NCI-H748 (cell line): ENCODE measurements around the gene INTS4.
"Not testable (repeated sequence)": the region's sequence is repeated elsewhere in the genome, so short reads cannot be mapped to it uniquely, and the experiment has no call there.

Experiments used
- DNase-seq: peaks from one replicate; lab custom pipeline; 2025; ENCODE audit not compliant: unreplicated experiment; lab: John Stamatoyannopoulos, UW

INTS4 gene, protein sequence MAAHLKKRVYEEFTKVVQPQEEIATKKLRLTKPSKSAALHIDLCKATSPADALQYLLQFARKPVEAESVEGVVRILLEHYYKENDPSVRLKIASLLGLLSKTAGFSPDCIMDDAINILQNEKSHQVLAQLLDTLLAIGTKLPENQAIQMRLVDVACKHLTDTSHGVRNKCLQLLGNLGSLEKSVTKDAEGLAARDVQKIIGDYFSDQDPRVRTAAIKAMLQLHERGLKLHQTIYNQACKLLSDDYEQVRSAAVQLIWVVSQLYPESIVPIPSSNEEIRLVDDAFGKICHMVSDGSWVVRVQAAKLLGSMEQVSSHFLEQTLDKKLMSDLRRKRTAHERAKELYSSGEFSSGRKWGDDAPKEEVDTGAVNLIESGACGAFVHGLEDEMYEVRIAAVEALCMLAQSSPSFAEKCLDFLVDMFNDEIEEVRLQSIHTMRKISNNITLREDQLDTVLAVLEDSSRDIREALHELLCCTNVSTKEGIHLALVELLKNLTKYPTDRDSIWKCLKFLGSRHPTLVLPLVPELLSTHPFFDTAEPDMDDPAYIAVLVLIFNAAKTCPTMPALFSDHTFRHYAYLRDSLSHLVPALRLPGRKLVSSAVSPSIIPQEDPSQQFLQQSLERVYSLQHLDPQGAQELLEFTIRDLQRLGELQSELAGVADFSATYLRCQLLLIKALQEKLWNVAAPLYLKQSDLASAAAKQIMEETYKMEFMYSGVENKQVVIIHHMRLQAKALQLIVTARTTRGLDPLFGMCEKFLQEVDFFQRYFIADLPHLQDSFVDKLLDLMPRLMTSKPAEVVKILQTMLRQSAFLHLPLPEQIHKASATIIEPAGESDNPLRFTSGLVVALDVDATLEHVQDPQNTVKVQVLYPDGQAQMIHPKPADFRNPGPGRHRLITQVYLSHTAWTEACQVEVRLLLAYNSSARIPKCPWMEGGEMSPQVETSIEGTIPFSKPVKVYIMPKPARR

DNA sequence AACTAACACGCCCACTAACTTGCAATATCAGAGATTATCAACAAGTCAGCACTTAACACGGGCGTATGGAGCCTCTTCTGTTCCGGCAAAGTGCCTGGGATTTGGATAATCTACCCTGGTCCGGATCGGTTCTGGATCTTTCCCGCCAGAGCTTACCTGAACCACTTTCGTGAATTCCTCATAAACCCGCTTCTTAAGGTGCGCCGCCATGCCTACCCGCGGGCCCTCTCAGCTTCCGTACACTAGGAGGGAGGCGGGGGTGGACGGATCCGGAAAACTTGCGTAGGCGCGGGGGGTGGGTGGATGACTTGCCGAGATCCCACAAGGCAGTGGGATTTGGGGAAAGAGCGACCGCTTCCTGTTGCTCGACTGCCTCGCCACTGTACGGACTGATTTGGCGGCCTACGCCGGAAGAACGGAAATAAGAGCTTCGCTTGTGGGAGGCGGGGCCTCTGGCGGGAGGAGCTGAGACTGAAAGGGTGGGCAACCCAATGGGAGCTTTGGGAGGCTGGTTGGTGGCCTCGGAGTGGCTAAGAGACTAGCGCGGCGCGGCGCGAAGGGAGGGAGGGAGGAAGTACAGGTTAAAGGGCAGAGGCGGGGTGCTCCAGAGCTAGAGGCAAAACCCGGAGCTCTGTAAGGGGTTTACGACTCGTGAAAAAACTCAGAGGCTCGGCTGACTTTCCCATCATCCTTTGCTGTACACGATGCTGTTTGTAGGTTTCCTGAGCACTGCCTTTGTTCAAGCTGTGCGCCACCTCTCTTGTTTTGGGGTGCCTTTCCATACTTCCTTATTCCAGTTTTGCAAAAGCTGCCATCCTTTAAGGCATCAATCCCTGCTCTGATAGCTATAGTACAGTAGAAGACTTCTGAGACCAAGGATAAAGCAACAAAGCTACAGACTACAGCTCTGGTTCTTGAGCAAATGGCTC, at the start of gene INTS4:
INTS4 (minus strand) TSS at position 235 of the 929 bp plus-strand sequence; CDS start at position 210, 25 bp downstream.
- DNase-seq, result peak; percentile 99

DNA sequence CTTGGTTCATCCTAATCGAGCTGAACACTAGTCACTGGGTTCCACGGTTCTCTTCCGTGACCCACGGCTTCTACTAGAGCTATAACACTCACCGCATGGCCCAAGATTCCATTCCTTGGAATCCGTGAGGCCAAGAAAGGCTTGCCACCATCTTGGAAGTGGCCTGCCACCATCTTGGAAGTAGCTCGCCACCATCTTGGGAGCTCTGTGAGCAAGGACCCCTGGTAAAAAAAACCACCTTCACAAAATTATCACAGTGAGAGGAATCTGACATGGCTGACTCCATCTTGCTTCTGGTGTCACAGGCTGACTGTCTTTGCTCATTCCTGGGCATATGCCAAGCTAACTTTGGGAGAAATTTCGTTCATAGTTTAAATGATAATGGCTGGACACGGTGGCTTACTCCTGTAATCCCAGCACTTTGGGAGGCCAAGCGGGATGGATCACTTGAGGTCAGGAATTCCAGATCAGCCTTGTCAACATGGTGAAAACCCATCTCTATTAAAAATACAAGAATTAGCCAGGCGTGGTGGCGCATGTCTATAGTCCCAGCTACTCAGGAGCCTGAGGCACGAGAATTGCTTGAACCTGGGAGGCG, 47.5 kb upstream of the INTS4 start:
- no peak for DNase-seq

DNA sequence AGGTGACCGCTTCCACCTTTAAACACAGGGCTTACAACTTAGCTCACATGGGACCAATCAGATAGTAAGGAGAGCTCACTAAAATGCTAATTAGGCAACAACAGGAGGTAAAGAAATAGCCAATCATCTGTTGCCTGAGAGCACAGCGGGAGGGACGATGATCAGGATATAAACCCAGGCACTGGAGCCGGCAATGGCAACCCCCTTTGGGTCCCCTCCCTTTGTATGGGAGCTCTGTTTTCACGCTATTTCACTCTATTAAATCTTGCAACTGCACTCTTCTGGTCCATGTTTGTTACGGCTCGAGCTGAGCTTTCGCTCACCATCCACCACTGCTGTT, 46.9 kb upstream of the INTS4 start:
- not testable (repeated sequence) for DNase-seq

DNA sequence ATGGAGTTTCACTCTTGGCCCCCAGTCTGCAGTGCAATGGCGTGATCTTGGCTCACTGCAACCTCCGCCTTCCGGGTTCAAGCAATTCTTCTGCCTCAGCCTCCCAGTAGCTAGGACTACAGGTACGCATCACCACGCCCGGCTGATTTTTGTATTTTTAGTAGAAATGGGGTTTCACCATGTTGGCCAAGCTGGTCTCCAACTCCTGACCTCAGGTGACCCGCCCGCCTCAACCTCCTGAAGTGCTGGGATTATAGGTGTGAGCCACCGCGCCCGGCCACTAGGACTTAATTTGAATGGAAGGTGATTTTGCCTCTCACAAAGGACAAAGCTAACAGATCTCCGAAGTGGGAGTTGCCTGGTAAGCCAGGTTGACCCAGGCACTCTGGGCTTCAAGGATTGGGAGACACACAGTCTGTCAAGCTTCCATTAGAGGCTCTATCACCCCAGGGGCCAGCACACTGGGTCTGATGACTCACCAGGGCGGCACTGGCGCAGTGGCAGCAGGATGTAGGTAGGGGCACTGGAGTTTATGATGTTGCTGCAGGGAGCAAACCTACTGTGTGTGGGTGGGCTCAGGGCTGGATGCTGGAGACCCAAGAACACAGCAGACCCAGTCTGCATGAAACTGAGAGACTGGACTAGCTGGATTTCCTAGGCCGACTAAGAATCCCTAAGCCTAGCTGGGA, 46.4 kb upstream of the INTS4 start:
- DNase-seq, result no peak

DNA sequence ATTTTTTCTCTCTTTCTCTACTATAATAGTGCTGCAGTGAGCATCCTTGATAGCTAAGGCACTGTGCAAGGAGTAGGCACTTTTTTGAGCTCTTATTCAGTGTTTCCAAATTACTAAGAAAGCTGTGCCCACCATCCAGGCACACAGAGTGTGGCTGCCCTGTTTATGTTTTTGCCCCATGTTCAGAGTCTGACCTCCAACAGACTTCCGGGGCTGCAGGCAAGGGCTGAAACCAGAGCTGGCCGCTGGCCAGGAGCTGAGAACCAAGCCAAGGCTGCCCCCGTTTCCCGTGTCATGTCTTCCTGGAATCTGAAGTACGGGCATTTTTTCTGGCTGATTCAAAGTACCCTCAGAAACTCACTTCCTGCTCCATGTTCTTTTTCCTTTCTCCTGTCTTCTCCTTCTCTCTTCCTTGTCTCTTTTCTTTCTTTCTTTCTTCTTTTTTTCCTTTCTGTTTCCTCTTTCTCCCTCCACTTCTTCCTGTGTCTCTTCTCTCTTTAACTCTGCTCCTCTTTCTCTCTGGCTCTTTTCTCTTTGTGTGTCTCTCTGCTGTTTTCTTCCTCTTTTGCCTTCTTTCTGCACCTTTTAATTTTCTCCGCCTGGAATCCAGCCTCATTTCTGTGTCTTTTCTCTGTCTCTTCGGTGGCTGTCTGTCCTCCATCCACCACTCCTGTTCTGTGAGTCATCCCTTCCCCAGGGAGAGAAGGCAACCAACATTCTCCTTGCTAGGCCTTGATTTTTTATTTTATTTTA, 45.6 kb upstream of the INTS4 start:
- peak; percentile 63 for DNase-seq

DNA sequence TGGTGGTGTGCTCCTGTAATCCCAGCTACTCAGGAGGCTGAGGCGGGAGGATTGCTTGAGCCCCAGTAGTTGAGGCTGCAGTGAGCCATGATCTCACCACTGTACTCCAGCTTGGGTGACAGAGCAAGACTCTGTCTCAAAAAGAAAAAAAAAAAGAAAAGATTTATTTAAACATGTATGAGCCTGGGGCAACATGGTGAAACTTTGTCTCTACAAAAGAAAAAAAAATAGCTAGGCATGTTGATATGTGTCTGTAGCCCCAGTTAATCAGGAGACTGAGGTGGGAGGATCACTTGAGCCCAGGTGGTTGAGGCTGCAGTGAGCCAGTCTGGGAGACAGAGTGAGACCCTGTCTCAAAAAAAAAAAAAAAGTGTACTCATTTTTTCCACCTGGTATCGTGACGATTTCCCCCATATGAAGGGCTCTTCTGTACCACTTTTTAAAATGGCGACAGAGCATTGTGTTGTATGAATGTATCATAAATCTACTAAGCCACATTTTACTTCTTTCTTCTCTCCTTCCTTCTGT, 45.0 kb upstream of the INTS4 start:
- no peak for DNase-seq

DNA sequence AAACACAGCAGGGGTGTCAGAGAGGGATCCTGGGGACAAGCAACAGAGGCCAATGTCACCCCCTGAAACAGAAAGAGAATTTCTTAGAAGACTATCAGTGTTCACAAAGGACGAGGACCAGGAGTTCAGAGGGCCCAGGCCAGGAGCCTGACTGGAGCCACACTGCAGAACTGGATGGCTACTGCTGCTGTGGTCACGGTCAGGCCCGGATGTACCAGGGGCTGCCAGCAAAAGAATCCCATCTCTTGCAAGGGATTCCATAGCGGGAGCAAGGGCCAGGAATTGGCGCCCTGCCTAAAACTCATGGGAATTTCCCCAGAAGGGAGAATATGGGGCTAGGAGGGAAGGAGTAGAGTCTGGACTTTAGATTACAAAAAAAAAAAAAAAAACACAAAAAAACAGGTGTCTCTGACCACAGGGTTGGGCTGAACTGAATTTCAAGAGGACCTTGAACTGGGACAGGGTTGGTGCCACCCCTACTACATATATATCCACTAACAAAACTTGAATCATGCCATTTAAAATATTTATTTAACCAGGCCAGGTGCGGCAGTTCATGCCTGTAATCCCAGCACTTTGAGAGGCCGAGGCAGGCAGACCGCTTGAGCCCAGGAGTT, 44.3 kb upstream of the INTS4 start:
- DNase-seq, result no peak

DNA sequence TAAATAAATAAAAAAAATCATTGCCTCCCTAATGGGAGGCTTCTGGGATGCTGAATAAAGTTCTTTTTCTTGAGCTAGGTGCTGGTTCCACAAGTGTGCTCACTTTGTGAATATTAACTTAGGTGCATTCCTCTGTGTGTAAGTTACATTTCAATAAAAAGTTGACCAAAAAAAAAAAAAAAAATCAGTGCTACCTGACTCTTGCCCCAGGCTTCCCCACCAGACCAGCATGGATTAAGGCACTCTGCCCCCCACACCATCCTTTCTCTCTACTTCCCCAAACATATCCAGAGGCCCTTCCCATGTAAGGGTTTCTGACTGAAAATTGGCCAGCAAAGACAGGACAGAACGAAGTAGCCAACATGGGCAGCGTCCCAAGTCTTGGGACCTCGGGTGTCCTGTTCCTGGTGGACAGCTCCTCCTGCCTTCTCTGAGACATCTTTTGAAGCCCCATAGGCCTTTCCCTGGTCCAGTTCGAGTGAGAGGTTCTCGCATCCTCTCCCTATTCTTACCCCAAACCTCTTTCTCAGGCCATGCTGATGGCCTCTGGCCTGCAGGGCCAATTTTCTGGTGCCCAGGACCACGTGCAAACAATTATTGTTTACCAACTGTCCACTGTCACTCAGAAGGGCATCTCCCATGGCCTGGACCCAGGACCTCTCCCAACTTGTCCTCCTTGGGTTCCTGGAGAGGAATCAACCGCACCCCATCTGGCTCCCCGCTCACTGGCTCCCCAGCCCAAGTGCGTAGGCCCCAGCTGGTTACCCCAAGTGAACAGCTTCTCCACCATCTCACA, 43.6 kb upstream of the INTS4 start:
- no peak for DNase-seq

DNA sequence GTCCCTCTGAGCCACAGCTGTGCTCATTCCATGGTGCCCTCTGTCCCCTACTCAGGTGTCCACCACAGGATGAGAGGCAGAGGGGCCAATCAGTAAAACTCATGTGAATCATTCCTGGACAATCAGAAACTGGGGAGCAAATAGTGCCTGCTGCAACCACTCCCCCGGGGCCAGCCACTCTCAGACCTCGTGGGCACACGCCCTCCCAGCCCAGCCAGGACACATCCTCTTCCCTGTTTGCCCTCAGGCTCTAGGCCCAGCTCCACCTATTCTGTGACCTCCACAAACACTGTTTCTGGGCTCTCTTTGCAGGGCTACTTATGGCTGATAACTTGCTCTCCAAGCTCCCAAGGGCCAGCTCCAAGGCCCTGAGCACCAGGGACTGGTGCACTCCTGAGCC, 42.6 kb upstream of the INTS4 start:
- DNase-seq, result no peak

DNA sequence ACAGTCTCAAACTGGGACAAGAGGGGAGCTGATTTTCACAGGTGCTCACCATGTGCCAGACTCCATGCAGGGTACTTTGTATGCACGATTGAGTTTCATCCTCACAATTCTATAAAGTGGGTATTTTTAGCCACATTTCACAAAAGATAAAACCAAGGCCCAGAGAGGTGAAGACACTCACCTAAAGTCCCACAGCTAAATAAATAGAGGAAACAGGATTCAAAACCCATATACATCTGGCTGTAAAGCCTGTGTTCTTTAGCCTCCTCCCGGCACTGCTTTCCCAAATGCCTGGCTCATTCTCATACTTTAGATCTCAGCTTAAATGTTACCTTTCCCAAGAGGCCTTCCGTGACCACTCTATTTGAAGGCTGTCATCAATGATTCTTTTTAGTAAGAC, 41.8 kb upstream of the INTS4 start:
- no peak for DNase-seq

DNA sequence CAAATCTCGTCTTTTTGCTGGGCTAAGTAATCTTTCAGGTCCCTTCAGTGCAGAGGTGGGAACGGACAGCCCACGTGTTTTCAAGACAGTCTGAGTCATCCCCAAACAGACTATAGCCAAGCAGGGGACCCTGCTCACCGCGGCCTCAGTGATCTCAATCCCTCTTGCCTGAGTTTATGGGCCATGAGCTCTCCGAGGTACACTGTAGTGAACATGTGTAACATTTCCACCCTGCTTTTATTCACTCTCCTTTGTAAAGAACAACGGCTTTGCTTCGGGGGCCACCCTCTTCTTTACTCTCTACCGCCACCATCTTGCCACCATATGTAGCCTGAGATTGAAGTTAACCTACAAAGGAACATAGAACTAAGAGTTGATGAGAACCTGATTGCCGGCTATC, 40.2 kb upstream of the INTS4 start:
- no peak for DNase-seq

DNA sequence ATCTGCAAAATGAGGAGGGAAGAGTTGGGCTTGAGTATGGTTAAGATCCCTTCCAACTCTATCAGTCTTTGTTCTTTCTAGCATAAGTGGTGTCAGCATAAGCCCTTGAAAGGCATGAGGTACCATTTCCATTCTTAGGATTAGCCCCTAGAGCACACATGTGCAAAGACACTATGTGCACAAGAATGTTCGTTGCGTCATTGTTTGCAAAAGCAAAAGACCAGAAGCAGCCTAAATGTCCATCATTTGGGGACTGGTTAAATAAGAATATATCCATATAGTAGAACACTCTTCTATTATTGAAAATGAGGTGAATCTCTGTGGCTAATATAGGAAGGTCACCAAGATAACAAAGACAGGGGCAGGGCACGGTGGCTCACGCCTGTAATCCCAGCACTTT, 38.6 kb upstream of the INTS4 start:
- DNase-seq, result no peak

DNA sequence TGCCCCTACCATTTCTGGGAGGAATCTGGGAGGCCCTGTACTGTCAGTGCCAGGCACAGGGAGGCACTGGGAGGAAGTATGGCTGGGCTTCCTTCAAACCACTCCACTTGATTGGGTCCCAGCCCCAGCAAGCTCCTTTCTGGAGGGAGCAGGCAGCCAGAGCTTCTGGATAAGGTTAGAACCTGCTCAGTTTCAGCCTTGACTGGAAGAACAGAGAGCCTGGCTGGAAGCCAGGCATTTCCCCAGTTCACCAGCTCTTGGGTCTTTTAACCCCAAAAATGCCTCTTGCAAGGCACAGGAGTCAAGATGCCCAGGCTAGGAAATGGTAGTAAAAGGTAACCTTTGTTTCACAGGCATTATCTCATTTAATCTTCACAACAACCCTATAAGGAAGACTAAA, 37.6 kb upstream of the INTS4 start:
- DNase-seq, result no peak

DNA sequence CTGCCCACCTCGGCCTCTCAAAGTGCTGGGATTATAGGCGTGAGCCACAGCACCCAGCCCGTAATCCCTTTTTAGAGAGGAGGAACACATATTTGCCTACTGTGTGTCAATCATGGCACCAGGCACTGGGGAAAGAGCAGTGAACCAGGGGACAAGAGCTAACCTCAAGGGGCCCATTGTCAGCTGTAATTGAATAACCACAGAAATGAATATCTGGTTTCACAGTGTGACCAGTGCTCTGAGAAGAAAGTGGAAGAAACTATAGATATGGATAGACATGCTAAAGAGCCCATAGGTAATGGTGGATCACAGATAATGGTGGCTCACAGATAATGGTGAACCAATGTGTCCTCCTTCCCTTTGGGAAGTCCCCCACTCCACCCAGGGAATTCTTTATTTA, 37.2 kb upstream of the INTS4 start:
- DNase-seq, result no peak

DNA sequence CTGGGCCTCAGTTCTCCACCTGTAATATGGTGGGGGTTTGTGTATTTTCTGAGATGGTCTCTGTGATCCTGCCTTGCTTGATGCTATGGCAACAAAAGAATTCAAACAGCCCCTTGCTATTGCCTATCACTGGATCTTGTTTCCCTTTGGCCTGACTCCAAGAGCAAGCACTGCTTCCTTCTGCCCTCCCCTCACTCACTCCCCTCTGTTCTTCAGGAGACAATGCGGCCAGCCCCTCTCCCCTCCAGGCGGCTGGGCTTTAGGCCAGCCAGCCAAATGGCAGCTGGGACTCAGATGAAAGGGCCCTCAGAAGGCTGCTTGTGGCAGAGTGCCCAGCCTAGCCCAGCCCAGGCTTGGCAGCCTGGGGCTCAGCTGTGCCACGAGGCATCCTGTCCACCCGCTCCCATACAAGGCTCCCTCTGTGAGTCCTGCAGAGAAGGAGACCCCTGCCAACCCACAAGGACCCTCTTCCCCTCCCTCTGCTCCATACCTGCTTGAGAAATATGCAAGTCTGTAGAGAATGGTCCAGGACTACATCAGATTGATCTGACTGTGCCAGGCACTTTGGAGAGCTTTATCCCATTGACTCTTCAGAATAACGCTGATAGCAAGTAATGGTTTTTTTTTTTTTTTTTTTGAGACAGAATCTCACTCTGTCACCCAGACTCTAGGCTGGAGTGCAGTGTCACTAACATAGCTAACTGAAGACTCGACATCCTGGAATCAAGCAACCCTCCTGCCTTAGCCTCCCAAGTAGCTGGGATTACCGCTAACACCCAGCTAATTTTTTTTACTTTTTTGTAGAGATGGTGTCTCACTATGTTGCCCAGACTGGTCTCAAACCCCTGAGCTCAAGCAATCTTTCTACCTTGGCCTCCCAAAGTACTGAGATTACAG, 36.2 kb upstream of the INTS4 start:
- peak; percentile 95 for DNase-seq

DNA sequence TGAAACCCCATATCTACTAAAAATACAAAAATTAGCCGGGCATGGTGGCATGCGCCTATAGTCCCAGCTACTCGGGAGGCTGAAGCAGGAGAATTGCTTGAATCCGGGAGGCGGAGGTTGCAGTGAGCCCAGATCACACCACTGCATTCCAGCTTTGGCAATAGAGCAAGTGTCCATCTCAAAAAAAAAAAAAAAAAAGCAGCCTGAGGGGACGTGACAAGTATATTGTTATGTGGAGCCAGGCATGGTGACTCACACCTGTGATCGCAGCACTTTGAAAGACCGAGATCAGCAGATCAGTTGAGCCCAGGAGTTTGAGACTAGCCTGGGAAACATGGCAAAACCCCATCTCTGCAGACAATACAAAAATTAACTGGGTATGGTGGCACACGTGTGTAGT, 34.0 kb upstream of the INTS4 start:
- not testable (repeated sequence) for DNase-seq

DNA sequence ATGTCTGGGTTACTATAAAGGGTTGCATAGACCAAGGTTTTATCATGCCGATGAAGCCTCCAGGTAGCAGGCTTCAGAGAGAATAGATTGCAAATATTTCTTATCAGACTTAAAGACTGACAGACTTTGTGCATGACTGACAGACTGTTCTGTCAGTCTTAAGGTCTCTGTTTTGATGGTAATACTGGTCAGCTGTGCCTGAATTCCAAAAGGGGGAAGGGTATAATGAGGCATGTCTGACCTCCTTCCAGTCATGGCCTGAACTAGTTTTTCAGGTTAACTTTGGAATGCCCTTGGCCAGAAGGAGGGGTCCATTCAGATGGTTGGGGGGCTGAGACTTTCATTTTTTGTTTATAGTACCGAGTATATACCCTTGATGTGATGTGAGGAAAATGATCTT, 33.3 kb upstream of the INTS4 start:
- no peak for DNase-seq
